Mesenchymal stem cell (in vitro differentiated cells and primary cell): ENCODE measurements around the gene LPCAT1.

Experiments used
- DNase-seq: peaks from one replicate; pipeline ENCODE4 v3.0.0-alpha.2; 2013
- H2AFZ ChIP-seq: one replicate; pipeline ENCODE4 v1.6.1; 2013; ENCODE audit warnings: low read depth, mild to moderate bottlenecking, control low read depth, inconsistent platforms, low read length, moderate library complexity
- H2AK5ac ChIP-seq: 2 replicates; pipeline ENCODE4 v1.6.1; 2013; ENCODE audit warnings: low read length, moderate library complexity, mild to moderate bottlenecking, inconsistent platforms; ENCODE audit not compliant: severe bottlenecking
- H2BK120ac ChIP-seq: one replicate; pipeline ENCODE4 v1.6.1; 2013; ENCODE audit warnings: low read depth, mild to moderate bottlenecking, inconsistent platforms, low read length, moderate library complexity
- H2BK12ac ChIP-seq, 2 experiments: one replicate each; pipeline ENCODE4 v1.6.1; 2013; ENCODE audit warnings: inconsistent platforms in 2 of 2, low read length in 2 of 2, mild to moderate bottlenecking in 2 of 2, moderate library complexity in 2 of 2, control low read depth in 1 of 2
- H2BK15ac ChIP-seq: one replicate; pipeline ENCODE4 v1.6.1; 2013; ENCODE audit warnings: mild to moderate bottlenecking, low read depth, inconsistent platforms; ENCODE audit not compliant: poor library complexity, severe bottlenecking
- H2BK5ac ChIP-seq: 2 replicates; pipeline ENCODE4 v1.6.1; 2013; ENCODE audit warnings: low read depth, mild to moderate bottlenecking, low read length, control low read depth, inconsistent platforms; ENCODE audit not compliant: poor library complexity, severe bottlenecking
- H3K14ac ChIP-seq, 2 experiments: one replicate each; pipeline ENCODE4 v1.6.1; 2013; ENCODE audit warnings: inconsistent platforms in 2 of 2, low read length in 2 of 2, control low read depth in 1 of 2, mild to moderate bottlenecking in 1 of 2, moderate library complexity in 1 of 2
- H3K18ac ChIP-seq, 2 experiments: one replicate each; pipeline ENCODE4 v1.6.1; 2013; ENCODE audit warnings: inconsistent platforms in 2 of 2, low read length in 2 of 2, control low read depth in 1 of 2, low read depth in 1 of 2, mild to moderate bottlenecking in 1 of 2
- H3K23ac ChIP-seq, 2 experiments: one replicate each; pipeline ENCODE4 v1.6.1; 2013; ENCODE audit warnings: inconsistent platforms in 2 of 2, low read length in 2 of 2, mild to moderate bottlenecking in 2 of 2, moderate library complexity in 2 of 2, control low read depth in 1 of 2
- H3K27ac ChIP-seq: 2 replicates; pipeline ENCODE4 v1.5.1; 2013; ENCODE audit warnings: mild to moderate bottlenecking, moderate library complexity, low read length, control low read depth, inconsistent platforms; ENCODE audit not compliant: poor library complexity, severe bottlenecking
- H3K27me3 ChIP-seq, 2 experiments: 2 replicates each; pipeline versions ENCODE4 v1.6.1 to v1.7.0; 2013; ENCODE audit warnings: low read length in 2 of 2, mild to moderate bottlenecking in 2 of 2, moderate library complexity in 2 of 2, control low read depth in 1 of 2, inconsistent platforms in 1 of 2; ENCODE audit not compliant: control insufficient read depth in 1 of 2, insufficient read depth in 1 of 2
- H3K36me3 ChIP-seq, 2 experiments: 2 replicates each; pipeline versions ENCODE4 v1.6.1 to v1.7.0; 2013; ENCODE audit warnings: low read length in 2 of 2, control low read depth in 1 of 2, inconsistent platforms in 1 of 2, low read depth in 1 of 2, mild to moderate bottlenecking in 1 of 2; ENCODE audit not compliant: insufficient read depth in 2 of 2, control insufficient read depth in 1 of 2
- H3K4ac ChIP-seq, 2 experiments: one replicate each; pipeline ENCODE4 v1.6.1; 2013; ENCODE audit warnings: inconsistent platforms in 2 of 2, low read length in 2 of 2, mild to moderate bottlenecking in 2 of 2, moderate library complexity in 2 of 2, control low read depth in 1 of 2, low read depth in 1 of 2
- H3K4me1 ChIP-seq: 2 replicates; pipeline ENCODE4 v1.6.1; 2013; ENCODE audit warnings: low read depth, low read length, control low read depth; ENCODE audit not compliant: control insufficient read depth, insufficient read depth
- H3K4me2 ChIP-seq: 2 replicates; pipeline ENCODE4 v1.6.1; 2013; ENCODE audit warnings: low read length, mild to moderate bottlenecking, inconsistent platforms; ENCODE audit not compliant: poor library complexity, severe bottlenecking
- H3K4me3 ChIP-seq, 2 experiments: 2 replicates each; pipeline versions ENCODE4 v1.5.1 to v1.7.0; 2013; ENCODE audit warnings: low read length in 2 of 2, mild to moderate bottlenecking in 2 of 2, control low read depth in 1 of 2, low read depth in 1 of 2; ENCODE audit not compliant: insufficient read depth in 1 of 2
- H3K79me1 ChIP-seq: replicated peaks from 2 replicates; pipeline ENCODE4 v1.6.1; 2013; ENCODE audit warnings: mild to moderate bottlenecking, control low read depth, low read length, inconsistent platforms; ENCODE audit not compliant: poor library complexity, severe bottlenecking
- H3K9ac ChIP-seq: 2 replicates; pipeline ENCODE4 v1.7.0; 2013; ENCODE audit warnings: mild to moderate bottlenecking, low read length, moderate library complexity
- H3K9me3 ChIP-seq: 2 replicates; pipeline ENCODE4 v1.7.0; 2013; ENCODE audit warnings: mild to moderate bottlenecking, low read length; ENCODE audit not compliant: control insufficient read depth
- H4K8ac ChIP-seq: one replicate; pipeline ENCODE4 v1.6.1; 2013; ENCODE audit warnings: inconsistent platforms, mild to moderate bottlenecking, low read length, moderate library complexity
- H4K91ac ChIP-seq: one replicate; pipeline ENCODE4 v1.6.1; 2013; ENCODE audit warnings: mild to moderate bottlenecking, low read length, inconsistent platforms
- WGBS: methylation state at CpG from one replicate; pipeline ENCODE4 v1.1.7; 2013; ENCODE audit warnings: mixed read lengths; 5-methylcytosine and 5-hydroxymethylcytosine counted together

LPCAT1 gene

DNA sequence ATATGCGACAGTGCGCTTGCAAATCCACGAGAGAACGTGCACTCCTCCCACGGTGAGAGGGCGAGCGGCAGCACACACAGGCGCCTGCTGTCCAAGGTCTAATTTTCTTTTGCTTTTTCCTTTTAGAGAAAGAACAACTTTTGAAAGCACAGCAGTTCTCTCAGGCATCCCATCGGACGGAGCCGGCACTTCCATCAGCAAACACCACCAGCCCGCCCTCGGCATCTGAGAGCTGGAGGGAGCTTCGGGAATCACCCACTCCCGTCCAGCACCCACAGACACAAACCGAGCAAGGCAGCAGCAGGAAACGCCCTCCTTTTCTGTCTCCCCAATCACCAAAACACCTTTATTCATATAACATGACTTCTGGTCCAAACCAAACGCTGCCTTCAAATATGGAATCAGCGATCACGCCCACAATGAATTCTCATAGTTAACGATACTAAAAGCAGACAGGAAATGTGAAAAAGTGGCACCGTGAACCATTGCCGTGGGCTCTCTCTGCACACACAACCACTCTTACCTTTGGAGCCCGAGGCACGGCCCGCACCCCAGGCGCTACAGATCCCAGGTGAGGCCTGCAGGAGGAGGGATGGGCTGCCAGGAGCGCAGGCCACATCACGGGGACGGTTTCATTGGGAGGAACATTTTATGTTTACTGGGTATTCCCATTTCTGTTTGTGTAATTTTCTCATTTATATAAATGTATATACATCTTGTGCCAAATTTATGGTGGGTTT is 14.2 kb downstream of the LPCAT1 start:
- Histone ChIP-seq H3K4me1 (peaks cover 21% of the 10 kb centered on the region), H3K79me1 (peaks cover 61% of the 10 kb centered on the region), H2BK120ac (no peak overlapping the region), H4K91ac (no peak overlapping the region), H2BK12ac (no peak overlapping the region), H2BK15ac (no peak overlapping the region), H3K4me3 (no peak overlapping the region), H2AFZ (no peak overlapping the region), H3K27me3 (no peaks in the 10 kb centered on the region), H3K23ac (no peak overlapping the region), H3K9ac (no peak overlapping the region), H4K8ac (no peak overlapping the region), H3K4ac (no peak overlapping the region), H3K27ac (no peak overlapping the region), H3K18ac (no peak overlapping the region), H2BK5ac (no peak overlapping the region), H3K9me3 (no peaks in the 10 kb centered on the region), H3K14ac (no peak overlapping the region), H3K36me3 (peaks cover 42 to 85% of the 10 kb centered on the region in 2 experiments), H2AK5ac (no peak overlapping the region), H3K4me2 (no peak overlapping the region)
- no peak for DNase-seq
- 98% methylated on average over 26 of the region's 30 CpGs for WGBS

DNA sequence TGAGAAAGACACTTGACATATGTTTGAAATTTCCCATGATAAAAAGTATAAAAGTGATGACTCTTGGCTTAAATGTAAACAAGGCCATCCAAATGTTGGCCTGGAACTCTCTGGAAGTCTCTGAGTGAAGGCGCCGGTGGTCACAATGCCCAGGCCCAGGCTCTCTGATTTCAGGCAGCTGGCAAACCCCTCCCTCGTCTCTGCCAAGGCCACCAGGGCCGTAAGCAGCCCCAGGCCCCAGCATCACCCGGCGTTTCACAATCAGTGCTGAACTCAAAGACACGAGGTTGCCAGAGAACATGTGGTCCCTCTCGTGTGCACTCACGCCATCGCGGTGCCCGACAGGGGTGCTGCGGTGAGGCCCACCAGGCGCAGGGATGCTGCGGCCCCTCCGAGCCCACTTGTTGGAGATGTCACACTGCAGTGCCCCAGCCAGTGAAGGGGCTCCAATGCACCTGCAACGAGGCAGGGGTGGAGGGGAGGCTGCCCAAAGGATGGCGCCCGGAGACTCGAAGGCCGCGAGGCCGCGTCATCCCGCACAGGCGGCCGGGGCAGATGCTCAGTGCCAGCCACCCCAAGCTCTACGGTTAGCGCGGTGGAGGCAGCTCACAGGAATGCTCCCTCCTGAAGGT is 15.0 kb downstream of the LPCAT1 start:
- H3K18ac ChIP-seq, result no peak overlapping the region
- H2AFZ ChIP-seq, result no peak overlapping the region
- no peak overlapping the region for H2BK5ac ChIP-seq
- no peak overlapping the region for H3K4me2 ChIP-seq
- H3K23ac ChIP-seq, result no peak overlapping the region
- no peak overlapping the region for H2BK12ac ChIP-seq
- no peak overlapping the region for H4K91ac ChIP-seq
- no peaks in the 10 kb centered on the region for H3K9me3 ChIP-seq
- WGBS, result 97% methylated on average over 30 of the region's 30 CpGs
- no peak overlapping the region for H3K9ac ChIP-seq
- no peak overlapping the region for H3K4ac ChIP-seq
- no peak overlapping the region for H2BK15ac ChIP-seq
- H3K14ac ChIP-seq, result peak overlapping the region in 1 of 2 experiments; percentile 22
- H3K4me3 ChIP-seq, result no peak overlapping the region
- H3K4me1 ChIP-seq, result peaks cover 14% of the 10 kb centered on the region
- peaks cover 42 to 80% of the 10 kb centered on the region in 2 experiments for H3K36me3 ChIP-seq
- no peaks in the 10 kb centered on the region for H3K27me3 ChIP-seq
- no peak for DNase-seq
- no peak overlapping the region for H3K27ac ChIP-seq
- H2BK120ac ChIP-seq, result no peak overlapping the region
- H2AK5ac ChIP-seq, result no peak overlapping the region
- peaks cover 59% of the 10 kb centered on the region for H3K79me1 ChIP-seq
- H4K8ac ChIP-seq, result peak overlapping the region; percentile 39

DNA sequence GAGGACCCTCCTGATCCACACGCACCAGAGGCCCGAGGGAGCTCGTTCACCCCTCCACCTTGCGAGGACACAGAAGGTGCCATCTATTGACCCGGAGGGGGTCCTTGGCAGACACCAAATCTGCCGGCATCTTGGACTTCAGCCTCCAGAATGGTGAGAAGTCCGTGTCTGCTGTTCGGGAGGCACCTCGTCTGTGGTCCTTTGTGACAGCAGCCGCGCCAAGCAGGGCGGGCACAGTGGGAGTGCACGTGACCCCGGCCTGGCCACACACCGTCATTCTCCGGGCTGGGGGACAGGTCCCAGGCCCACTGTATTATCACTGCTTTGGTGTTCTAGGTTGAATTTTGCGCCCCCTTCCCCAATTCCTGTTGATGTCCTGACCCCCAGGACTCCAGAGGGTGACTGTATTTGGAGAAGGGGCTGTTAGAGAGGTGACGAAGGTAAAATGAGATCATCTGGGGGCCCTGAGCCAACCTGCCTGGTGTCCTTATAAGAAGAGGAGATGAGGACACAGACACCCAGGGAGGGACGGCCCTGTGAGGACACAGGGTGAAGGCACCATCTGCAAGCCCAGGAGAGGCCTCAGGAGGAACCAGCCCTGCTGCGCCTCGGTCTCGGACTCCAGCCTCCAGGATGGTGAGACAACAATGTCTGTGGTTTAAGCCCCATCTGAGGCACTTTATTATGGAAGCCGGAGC is 15.7 kb downstream of the LPCAT1 start:
- WGBS, result 98% methylated on average over 23 of the region's 23 CpGs
- peaks cover 14% of the 10 kb centered on the region for H3K4me1 ChIP-seq

DNA sequence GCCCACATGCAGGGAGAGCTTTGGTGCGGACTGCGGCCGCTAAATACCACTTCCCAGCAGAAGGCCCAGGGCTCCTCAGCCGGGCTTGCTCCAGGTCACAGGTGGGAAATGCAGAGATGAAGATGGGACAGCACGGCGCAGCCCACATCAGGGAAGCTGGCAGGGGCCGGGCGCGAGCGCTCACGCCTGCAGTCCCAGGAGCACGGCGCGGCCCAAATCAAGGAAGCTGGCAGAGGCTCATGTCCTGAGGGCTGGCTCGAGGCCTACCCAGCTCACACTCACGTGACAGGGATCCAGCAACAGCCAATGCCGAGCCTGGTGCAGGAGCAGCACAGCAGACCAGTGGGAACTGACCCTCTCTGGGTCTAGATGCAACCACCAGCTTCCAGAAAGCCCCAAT is 16.3 kb downstream of the LPCAT1 start:
- H3K4me3 ChIP-seq, result no peak overlapping the region
- H2AK5ac ChIP-seq, result no peak overlapping the region
- no peak overlapping the region for H3K27ac ChIP-seq
- H2BK5ac ChIP-seq, result no peak overlapping the region
- no peak overlapping the region for H3K4ac ChIP-seq
- no peak overlapping the region for H3K14ac ChIP-seq
- no peaks in the 10 kb centered on the region for H3K27me3 ChIP-seq
- H3K4me2 ChIP-seq, result no peak overlapping the region
- no peak overlapping the region for H2BK15ac ChIP-seq
- no peaks in the 10 kb centered on the region for H3K9me3 ChIP-seq
- H2BK120ac ChIP-seq, result no peak overlapping the region
- H3K9ac ChIP-seq, result no peak overlapping the region
- no peak overlapping the region for H3K18ac ChIP-seq
- H4K91ac ChIP-seq, result no peak overlapping the region
- no peak overlapping the region for H2AFZ ChIP-seq
- no peak overlapping the region for H4K8ac ChIP-seq
- no peak overlapping the region for H3K23ac ChIP-seq
- peaks cover 38 to 70% of the 10 kb centered on the region in 2 experiments for H3K36me3 ChIP-seq
- WGBS, result 97% methylated on average over 17 of the region's 17 CpGs
- H3K79me1 ChIP-seq, result peaks cover 60% of the 10 kb centered on the region
- peaks cover 11% of the 10 kb centered on the region for H3K4me1 ChIP-seq
- DNase-seq, result no peak
- H2BK12ac ChIP-seq, result no peak overlapping the region

More for the DNA sequence above, 15.7 kb downstream of the LPCAT1 start:
- DNase-seq, result no peak
- H3K27ac ChIP-seq, result no peak overlapping the region
- H4K91ac ChIP-seq, result no peak overlapping the region
- no peak overlapping the region for H4K8ac ChIP-seq
- no peaks in the 10 kb centered on the region for H3K9me3 ChIP-seq
- no peak overlapping the region for H2BK15ac ChIP-seq
- H2AK5ac ChIP-seq, result no peak overlapping the region
- no peak overlapping the region for H3K4me2 ChIP-seq
- no peaks in the 10 kb centered on the region for H3K27me3 ChIP-seq
- no peak overlapping the region for H2BK12ac ChIP-seq
- peaks cover 42 to 73% of the 10 kb centered on the region in 2 experiments for H3K36me3 ChIP-seq
- no peak overlapping the region for H3K23ac ChIP-seq
- H3K18ac ChIP-seq, result no peak overlapping the region
- H2AFZ ChIP-seq, result no peak overlapping the region
- H3K14ac ChIP-seq, result no peak overlapping the region
- H3K4ac ChIP-seq, result no peak overlapping the region
- peaks cover 61% of the 10 kb centered on the region for H3K79me1 ChIP-seq
- H3K9ac ChIP-seq, result no peak overlapping the region
- H3K4me3 ChIP-seq, result no peak overlapping the region
- H2BK5ac ChIP-seq, result no peak overlapping the region
- H2BK120ac ChIP-seq, result no peak overlapping the region
